HepG2 (cell line): ENCODE measurements around the gene CTDSP1. TPM values are rescaled to one million over a fixed set of nuclear protein-coding genes. Genes with fewer than 3 reads are reported as not detected.

Source experiments
- ELF1 ChIP-seq: sonication (generic); formaldehyde crosslinking; IDR thresholded peaks from 2 replicates; pipeline ENCODE4 v1.4.0; 2020; ENCODE audit warnings: missing genetic modification reagents
- ETV6 ChIP-seq: sonication (generic); formaldehyde crosslinking; conservative IDR thresholded peaks from 2 replicates; pipeline ENCODE4 v1.4.0; 2020; ENCODE audit warnings: missing genetic modification reagents
- FOSL2 ChIP-seq: sonication (generic); formaldehyde crosslinking; IDR thresholded peaks from 2 replicates; pipeline ENCODE4 v1.4.0; 2020; ENCODE audit warnings: missing genetic modification reagents
- HNRNPL ChIP-seq: fragments of 200-400 bp; formaldehyde crosslinking; IDR thresholded peaks from 2 replicates; pipeline ENCODE4 v1.6.1; 2017; ENCODE audit warnings: mild to moderate bottlenecking, low read depth, low read length
- KDM3A ChIP-seq: IDR thresholded peaks from 2 replicates; pipeline ENCODE4 v1.6.1; 2018; ENCODE audit warnings: low read depth, missing compliant biosample characterization
- KDM6A ChIP-seq: IDR thresholded peaks from 2 replicates; pipeline ENCODE4 v1.6.1; 2016; ENCODE audit warnings: low read depth
- MED13 ChIP-seq: sonication (generic); formaldehyde crosslinking; IDR thresholded peaks from 2 replicates; pipeline ENCODE4 v1.5.0; 2020; ENCODE audit warnings: missing genetic modification reagents
- MEF2D ChIP-seq: sonication (generic); formaldehyde crosslinking; IDR thresholded peaks from 2 replicates; pipeline ENCODE4 v1.5.1; 2020; ENCODE audit warnings: mild to moderate bottlenecking, missing genetic modification reagents
- MEIS1 ChIP-seq: sonication (generic); formaldehyde crosslinking; IDR thresholded peaks from 2 replicates; pipeline ENCODE4 v1.9.0; 2021; ENCODE audit warnings: mild to moderate bottlenecking, missing genetic modification reagents, moderate library complexity, borderline replicate concordance
- NCOR1 ChIP-seq: fragments of 200-600 bp; sonication (generic); IDR thresholded peaks from 2 replicates; pipeline ENCODE4 v1.7.0; 2017; ENCODE audit warnings: antibody characterized with exemption, low read length, borderline replicate concordance
- NFYC ChIP-seq: IDR thresholded peaks from 2 replicates; pipeline ENCODE4 v1.6.1; 2016; ENCODE audit warnings: missing genetic modification reagents, missing compliant biosample characterization
- SALL1 ChIP-seq: sonication (generic); formaldehyde crosslinking; IDR thresholded peaks from 2 replicates; pipeline ENCODE4 v1.8.0; 2022; ENCODE audit warnings: mild to moderate bottlenecking, missing genetic modification reagents
- ZFP36 ChIP-seq: fragments of 150-350 bp; IDR thresholded peaks from 2 replicates; pipeline ENCODE4 v1.6.1; 2018; ENCODE audit warnings: borderline replicate concordance, low read length, low read depth; ENCODE audit not compliant: partially characterized antibody
- ZNF652 ChIP-seq: IDR thresholded peaks from 2 replicates; pipeline ENCODE4 v1.6.1; 2016; ENCODE audit warnings: low read depth, borderline replicate concordance
- ZNF879 ChIP-seq: sonication (generic); formaldehyde crosslinking; IDR thresholded peaks from 2 replicates; pipeline ENCODE4 v1.8.1; 2023; ENCODE audit warnings: missing genetic modification reagents
- ZSCAN20 ChIP-seq: sonication (generic); formaldehyde crosslinking; IDR thresholded peaks from 2 replicates; pipeline ENCODE4 v1.4.0; 2020; ENCODE audit warnings: missing genetic modification reagents, mild to moderate bottlenecking, borderline replicate concordance
- ZSCAN30 ChIP-seq: sonication (generic); formaldehyde crosslinking; IDR thresholded peaks from 2 replicates; pipeline ENCODE4 v1.5.0; 2020; ENCODE audit warnings: mild to moderate bottlenecking, missing genetic modification reagents
- ZZZ3 ChIP-seq: sonication (generic); formaldehyde crosslinking; IDR thresholded peaks from 2 replicates; pipeline ENCODE4 v1.4.0; 2020; ENCODE audit warnings: missing genetic modification reagents, mild to moderate bottlenecking, borderline replicate concordance
- polyA plus RNA-seq, 8 experiments: library from polyadenylated mRNA; depleted of rRNA in 3 of 8; stranded (reverse) in 7 of 8; unstranded in 1 of 8; fragments of >200 nt; fragmentation: Illumina TruSeq in 4 of 8; extraction: Trizol in 4 of 8; gene quantifications; 2 replicates each; pipeline versions ENCODE4 v1.2.1 to v1.2.3, GENCODE V29; 2011 to 2016; ENCODE audit warnings: low read depth in 4 of 8, missing spikeins in 1 of 8, mixed read lengths in 1 of 8; ENCODE audit not compliant: insufficient read depth in 1 of 8
- total RNA-seq, 5 experiments: library from RNA; depleted of rRNA; stranded (reverse); fragments of >200 nt; fragmentation: Illumina TruSeq; extraction: Trizol; gene quantifications; 2 replicates each; pipeline ENCODE4 v1.2.3, GENCODE V29; 2016; ENCODE audit warnings: low read depth in 1 of 5
- TF ChIP-seq, protein P1 (sequence below): sonication (generic); formaldehyde crosslinking; IDR thresholded peaks from 2 replicates; pipeline ENCODE4 v1.4.0; 2020; ENCODE audit warnings: missing genetic modification reagents
- TF ChIP-seq, protein P2 (sequence below): sonication (generic); formaldehyde crosslinking; IDR thresholded peaks from 2 replicates; pipeline ENCODE4 v1.5.0; 2020; ENCODE audit warnings: mild to moderate bottlenecking, missing genetic modification reagents
- TF ChIP-seq, protein P3 (sequence below): sonication (generic); formaldehyde crosslinking; conservative IDR thresholded peaks from 2 replicates; pipeline ENCODE4 v1.8.0; 2022; ENCODE audit warnings: mild to moderate bottlenecking, moderate library complexity, missing genetic modification reagents
- TF ChIP-seq, protein P4 (sequence below): sonication (generic); formaldehyde crosslinking; IDR thresholded peaks from 2 replicates; pipeline ENCODE4 v1.8.0; 2022; ENCODE audit warnings: mild to moderate bottlenecking, missing genetic modification reagents; ENCODE audit not compliant: insufficient replicate concordance

CTDSP1 gene
- total and polyA plus RNA-seq, 2 of the 13 experiments (the other 11 are each of a cell fraction or from before 2014, with no cell fraction given), result 91.0 to 268 TPM

DNA sequence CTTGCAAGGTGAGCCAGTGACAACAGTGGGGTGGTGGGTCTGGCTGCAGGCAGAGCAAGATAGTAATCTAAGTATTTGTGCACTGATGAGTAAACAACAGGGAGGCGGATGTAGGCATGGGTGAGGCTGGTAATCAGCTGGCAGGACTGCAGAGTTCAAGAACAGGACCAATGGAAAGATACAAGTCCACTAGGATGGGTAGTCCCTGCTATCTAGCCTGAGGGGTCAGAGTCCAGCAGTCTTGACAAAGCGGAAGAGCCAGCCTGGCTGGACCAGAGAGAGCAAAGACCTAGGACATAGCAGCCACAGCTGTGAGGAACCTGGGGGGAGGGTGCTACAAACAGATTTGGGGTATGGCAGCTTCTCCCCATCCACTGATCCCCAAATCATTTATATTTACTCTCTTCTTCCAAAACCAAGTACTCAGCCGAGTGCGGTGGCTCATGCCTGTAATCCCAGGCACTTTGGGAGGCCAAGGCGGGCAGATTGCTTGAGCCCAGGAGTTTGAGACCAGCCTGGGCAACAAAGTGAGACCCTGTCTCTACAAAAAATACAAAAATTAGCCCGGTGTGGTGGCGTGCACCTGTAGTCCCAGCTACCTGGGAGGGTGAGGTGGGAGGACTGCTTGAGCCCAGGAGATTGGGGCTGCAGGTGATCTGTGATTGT is 45.2 kb downstream of the CTDSP1 start (continued):
- TF ChIP-seq, protein P1, sequence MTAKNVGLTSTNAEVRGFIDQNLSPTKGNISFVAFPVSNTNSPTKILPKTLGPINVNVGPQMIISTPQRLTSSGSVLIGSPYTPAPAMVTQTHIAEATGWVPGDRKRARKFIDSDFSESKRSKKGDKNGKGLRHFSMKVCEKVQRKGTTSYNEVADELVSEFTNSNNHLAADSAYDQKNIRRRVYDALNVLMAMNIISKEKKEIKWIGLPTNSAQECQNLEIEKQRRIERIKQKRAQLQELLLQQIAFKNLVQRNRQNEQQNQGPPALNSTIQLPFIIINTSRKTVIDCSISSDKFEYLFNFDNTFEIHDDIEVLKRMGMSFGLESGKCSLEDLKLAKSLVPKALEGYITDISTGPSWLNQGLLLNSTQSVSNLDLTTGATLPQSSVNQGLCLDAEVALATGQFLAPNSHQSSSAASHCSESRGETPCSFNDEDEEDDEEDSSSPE (CRISPR knock-in tag), result peak; percentile 67
- TF ChIP-seq KDM3A (CRISPR knock-in tag) (peak; percentile 82), ZFP36 (no peak), MED13 (CRISPR knock-in tag) (peak; percentile 74; the same call in 1 of the 2 replicates), HNRNPL (peak; percentile 92), SALL1 (CRISPR knock-in tag) (peak; percentile 99), MEIS1 (CRISPR knock-in tag) (peak; percentile 94), ZNF879 (CRISPR knock-in tag) (no peak), ETV6 (CRISPR knock-in tag) (0 out of 2 replicates have a peak, but pooled peaks have one; percentile 63), ZSCAN30 (no peak), ZNF652 (peak; percentile 32; the same call in 1 of the 2 replicates), ZZZ3 (CRISPR knock-in tag) (peak; percentile 62; the same call in 1 of the 2 replicates), ELF1 (CRISPR knock-in tag) (peak; percentile 91), MEF2D (CRISPR knock-in tag) (peak; percentile 91; the same call in 1 of the 2 replicates), KDM6A (CRISPR knock-in tag) (peak; percentile 90), NFYC (CRISPR knock-in tag) (peak; percentile 48; the same call in 1 of the 2 replicates), ZSCAN20 (CRISPR knock-in tag) (peak; percentile 10; the same call in 1 of the 2 replicates), FOSL2 (CRISPR knock-in tag) (peak; percentile 91), NCOR1 (peak; percentile 92)
- TF ChIP-seq, protein P2, sequence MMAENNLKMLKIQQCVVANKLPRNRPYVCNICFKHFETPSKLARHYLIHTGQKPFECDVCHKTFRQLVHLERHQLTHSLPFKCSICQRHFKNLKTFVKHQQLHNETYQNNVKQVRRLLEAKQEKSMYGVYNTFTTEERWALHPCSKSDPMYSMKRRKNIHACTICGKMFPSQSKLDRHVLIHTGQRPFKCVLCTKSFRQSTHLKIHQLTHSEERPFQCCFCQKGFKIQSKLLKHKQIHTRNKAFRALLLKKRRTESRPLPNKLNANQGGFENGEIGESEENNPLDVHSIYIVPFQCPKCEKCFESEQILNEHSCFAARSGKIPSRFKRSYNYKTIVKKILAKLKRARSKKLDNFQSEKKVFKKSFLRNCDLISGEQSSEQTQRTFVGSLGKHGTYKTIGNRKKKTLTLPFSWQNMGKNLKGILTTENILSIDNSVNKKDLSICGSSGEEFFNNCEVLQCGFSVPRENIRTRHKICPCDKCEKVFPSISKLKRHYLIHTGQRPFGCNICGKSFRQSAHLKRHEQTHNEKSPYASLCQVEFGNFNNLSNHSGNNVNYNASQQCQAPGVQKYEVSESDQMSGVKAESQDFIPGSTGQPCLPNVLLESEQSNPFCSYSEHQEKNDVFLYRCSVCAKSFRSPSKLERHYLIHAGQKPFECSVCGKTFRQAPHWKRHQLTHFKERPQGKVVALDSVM (CRISPR knock-in tag), result peak; percentile 74; the same call in 1 of the 2 replicates
- TF ChIP-seq, protein P3, sequence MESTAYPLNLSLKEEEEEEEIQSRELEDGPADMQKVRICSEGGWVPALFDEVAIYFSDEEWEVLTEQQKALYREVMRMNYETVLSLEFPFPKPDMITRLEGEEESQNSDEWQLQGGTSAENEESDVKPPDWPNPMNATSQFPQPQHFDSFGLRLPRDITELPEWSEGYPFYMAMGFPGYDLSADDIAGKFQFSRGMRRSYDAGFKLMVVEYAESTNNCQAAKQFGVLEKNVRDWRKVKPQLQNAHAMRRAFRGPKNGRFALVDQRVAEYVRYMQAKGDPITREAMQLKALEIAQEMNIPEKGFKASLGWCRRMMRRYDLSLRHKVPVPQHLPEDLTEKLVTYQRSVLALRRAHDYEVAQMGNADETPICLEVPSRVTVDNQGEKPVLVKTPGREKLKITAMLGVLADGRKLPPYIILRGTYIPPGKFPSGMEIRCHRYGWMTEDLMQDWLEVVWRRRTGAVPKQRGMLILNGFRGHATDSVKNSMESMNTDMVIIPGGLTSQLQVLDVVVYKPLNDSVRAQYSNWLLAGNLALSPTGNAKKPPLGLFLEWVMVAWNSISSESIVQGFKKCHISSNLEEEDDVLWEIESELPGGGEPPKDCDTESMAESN (CRISPR knock-in tag), result peak; percentile 96
- TF ChIP-seq, protein P4, sequence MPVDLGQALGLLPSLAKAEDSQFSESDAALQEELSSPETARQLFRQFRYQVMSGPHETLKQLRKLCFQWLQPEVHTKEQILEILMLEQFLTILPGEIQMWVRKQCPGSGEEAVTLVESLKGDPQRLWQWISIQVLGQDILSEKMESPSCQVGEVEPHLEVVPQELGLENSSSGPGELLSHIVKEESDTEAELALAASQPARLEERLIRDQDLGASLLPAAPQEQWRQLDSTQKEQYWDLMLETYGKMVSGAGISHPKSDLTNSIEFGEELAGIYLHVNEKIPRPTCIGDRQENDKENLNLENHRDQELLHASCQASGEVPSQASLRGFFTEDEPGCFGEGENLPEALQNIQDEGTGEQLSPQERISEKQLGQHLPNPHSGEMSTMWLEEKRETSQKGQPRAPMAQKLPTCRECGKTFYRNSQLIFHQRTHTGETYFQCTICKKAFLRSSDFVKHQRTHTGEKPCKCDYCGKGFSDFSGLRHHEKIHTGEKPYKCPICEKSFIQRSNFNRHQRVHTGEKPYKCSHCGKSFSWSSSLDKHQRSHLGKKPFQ, result peak; percentile 13
